NK-92 (cell line): ENCODE results near the gene KCTD3.

Experiments used
- DNase-seq: peaks from one replicate; lab custom pipeline; 2025; ENCODE audit not compliant: unreplicated experiment; lab: John Stamatoyannopoulos, UW

KCTD3 gene

DNA sequence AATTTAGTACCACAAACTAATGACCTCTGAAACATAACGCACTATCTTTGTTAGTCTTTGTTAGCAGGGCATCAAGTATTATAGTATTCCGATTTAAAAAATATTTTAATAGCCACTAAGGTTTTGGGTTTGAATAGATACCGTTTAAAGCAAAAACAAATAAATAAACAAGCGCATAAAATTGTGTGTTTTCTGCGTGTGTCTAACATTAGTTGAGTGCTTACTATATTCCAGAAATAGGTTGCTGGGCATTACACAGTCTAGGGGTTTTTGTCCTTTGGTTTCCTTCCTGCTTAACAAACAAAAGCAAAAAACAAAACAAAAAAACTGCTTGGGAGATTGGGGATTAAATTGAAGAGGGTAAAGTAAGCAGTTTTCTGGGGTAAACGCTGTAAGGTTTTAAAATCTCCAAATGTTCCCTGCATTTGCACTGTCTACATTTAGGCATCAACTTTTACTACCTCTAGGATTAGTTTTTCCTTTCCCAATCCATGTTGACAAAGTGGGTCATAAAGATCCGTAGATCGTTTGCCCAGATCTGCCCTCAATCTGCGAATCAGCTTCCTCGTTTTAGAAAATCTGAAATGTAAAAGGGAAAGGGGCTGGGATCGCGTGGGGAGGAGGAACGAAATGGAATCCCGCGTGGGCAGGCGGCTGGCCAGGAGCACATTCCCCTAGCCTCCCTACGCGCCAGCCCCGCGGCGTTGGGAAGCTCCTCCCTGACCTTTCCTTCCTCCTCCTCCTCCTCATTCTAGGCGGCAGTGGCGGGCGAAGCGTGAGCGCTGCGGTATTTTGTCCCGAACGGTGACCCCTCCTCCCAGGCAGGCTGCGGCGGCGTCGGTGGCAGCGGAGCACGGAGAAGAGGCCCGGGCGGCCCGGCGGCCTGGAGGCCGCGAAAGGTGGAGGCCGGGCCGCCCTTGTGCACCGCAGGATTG is at the start of gene KCTD3:
Gene KCTD3, plus strand, starts transcription at position 749 of the 935 bp plus-strand sequence. CDS start 382 bp downstream, outside the sequence.
- DNase-seq, result no peak

DNA sequence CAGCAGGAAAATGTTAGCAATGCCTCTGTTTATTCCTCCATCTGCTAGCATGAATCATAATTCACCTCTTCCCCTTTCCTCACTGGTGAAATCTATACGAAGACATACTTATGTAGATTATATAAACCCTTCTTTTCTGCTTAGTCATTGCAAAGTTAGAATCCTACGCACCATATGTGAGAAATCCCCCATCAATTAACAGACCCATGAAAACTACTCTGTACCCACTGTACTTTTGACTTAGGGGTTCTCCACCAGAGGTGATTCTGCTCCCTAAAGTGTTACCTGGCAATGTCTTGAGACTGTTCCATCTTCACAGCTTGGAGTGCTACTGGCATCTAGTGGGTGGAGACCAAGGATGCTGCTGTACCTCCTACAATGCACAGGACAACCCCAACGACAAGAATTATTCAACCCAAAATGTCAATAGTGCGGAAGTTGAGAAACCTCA is 49.6 kb upstream of the KCTD3 start:
- DNase-seq, result no peak

DNA sequence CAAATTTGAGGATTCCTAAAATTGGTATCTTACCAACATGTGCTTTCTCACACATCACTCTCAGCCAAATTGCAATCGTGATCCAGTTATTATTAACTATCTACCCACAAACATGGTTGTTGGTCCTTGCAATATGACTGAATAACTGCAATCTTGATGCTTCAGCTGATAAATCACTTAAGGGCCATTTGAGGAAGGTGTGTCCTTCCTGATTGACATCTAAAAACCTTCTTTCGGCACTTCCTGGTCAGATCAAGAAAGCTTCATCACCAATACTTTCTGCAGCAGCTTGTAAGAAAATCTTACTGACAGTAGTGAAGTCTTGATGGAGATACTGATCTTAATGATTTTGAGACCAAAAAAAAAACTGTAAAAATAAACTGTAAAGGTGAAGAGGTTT is 48.5 kb upstream of the KCTD3 start:
- DNase-seq, result no peak

DNA sequence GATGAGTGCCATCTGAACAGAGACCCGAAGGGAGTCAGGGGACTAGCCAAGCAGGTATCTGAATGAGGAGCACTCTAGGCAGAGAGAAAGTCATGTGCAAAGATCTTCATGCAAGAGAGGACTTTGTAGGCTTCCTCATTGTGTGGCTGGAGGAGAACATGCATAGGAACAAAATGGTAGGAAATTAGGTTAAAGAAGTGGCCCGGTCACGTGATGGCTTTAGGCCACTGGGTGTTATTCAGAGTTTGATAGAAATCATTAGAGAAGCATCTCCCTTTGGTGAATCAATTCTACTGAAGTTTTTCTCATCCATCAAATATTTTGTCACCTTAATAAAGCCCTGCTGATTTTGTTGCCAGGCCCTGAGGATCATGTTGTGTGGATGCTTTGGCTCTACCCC is 45.8 kb upstream of the KCTD3 start:
- no peak for DNase-seq

DNA sequence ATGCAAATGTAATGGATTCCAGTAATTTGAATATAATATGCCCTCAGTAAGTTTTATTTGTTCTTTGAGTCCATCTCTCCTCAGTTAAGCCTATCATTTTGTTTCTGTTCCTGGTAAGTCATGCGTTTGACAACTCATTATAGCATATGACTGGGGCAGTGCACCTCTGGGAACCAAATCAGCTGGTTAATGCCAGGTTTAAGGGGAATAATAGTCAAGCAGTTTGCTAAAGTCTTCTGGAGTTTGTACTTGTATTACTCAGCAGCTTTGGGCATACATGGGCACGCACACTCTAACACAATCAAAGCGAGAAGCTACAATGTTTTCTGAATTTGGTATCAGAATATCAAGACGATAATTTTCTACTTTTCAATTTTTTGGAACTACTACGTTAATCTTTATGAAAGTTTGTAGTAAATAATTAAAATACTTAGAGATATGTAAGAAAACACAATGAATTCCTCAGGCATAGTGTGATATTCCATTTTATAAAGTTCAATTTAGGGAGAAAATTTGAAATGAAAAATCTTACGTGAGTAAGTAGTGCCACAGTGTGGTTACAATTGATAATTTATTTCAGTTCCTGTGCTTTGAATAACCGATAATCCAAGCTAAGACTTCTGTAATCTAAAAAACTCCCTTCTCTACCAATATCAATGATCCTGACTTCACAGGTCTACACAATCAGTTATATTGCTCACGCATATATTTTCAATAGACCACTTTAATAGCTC is 43.8 kb upstream of the KCTD3 start:
- DNase-seq, result no peak

DNA sequence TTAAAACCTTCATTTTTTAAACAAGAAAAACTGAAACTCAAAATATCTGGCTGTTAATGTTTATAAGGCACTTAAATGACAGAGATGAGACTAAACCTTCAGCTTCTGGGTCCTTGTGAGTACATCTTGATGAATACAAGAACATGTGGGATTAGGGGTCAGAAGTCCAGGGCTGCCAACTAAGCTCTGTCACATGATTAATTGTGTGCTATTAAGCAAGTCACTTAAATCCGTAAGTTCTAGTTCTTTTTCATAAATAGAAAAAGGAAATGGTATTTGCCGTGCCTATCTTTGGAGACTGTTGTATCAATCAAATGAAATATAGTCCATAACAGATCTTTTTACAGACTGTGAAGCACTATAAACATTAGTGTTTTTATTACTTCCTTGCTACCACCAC is 43.2 kb upstream of the KCTD3 start:
- DNase-seq, result no peak

DNA sequence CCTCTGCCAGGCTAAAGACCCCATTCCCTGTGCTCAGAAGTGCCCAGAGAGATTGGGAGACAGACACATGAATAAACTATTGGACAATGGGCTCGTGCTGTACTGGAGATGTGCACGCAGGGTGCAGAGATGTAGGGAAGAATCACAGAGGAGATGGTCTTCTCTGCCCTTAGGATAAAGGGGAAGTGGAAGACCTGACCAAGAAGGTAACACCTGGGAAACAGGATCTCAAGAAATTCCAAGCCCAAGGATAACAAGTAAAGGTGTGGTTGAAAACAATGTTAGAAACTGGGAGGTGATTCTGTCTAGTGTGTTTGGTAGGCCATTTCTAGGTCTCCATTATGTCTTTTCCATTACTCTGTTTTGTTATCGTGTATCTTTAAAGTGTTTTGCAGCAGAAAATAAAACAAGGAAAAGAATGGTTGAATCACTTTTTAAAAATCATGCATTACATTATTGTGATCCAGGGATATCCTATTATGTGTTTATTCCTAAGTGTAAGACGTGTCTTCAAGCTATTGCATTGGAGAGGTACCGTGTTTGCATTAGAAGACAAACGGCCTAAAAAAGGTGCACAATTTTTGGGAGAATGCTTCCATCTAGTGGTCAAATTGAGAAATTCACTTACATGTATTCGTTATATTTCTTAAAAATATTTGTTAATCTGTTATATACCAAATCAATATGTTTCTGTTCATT is 40.8 kb upstream of the KCTD3 start:
- no peak for DNase-seq

DNA sequence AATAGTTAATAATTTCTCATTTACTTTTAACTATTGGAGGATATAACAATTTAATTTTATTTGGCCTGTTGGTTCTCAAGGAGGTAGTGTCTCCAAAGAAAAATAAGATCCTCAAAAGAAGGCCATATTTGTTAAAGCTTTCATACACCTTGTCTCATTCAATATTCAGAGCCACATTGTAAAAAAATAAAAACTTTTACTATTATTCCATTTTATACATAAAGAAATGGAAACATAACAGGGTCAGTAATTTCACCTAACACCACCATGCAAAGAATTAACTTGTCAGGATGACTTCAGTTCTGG is 40.3 kb upstream of the KCTD3 start:
- DNase-seq, result no peak

DNA sequence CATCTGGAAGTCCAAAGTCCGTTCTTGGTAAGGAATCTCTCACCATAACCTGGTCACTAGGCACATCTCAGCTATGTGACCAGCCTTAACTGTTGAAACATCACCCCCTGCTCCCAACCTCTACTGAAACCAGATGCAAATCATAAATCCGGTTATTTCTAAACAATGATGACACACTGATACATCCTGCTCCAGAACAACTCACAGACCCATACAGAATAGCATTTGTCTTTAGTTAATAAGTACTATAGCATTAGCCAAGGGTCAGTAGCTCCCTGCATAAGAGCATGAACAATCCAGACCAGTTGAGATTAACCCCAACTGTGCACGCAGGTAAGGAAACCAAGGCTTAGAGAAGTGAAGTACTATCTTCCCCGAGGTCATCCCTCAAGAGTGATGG is 38.0 kb upstream of the KCTD3 start:
- DNase-seq, result no peak

DNA sequence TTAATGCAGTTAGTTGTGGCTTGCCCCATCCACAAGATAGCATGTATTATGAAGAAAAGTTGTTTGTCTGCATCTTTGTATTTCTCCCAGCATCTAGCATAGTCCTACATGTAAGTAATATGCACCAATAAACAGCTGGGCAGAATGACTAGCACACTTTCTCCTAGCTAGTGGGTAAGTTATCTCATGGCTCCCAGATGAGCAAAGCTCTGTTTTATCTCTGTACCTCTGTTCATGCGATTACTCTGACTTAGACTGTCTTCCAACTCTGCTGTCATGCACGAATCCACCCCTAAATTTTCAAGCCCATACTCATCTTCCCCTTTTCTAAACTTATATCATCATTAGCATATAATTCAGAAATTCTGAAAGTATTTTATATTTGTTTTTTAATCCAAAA is 37.5 kb upstream of the KCTD3 start:
- no peak for DNase-seq

DNA sequence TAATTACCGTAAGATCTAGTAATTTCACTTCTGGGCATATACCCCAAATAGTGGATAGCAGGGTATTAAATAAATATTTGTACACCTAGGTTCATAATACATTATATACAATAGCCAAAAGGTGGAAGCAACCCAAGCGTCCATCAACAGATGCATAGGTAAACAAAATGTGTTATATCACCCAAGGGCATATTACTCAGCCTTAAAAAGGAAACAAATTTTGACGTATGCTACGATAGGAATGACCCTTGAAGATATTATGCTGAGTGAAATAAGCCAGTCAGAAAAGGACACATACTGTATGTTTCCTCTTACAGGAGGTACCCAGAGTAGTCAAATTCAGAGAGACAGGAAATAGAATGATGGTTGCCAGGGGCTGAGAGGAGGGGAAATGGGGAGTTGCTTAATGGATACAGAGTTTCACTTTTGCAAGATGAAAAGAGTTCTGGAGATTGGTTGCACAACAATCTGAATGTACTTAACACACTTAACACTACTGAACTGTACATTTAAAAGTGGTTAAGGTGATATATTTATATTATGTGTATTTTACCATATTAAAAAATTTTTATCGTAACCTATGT is 36.6 kb upstream of the KCTD3 start:
- no peak for DNase-seq

DNA sequence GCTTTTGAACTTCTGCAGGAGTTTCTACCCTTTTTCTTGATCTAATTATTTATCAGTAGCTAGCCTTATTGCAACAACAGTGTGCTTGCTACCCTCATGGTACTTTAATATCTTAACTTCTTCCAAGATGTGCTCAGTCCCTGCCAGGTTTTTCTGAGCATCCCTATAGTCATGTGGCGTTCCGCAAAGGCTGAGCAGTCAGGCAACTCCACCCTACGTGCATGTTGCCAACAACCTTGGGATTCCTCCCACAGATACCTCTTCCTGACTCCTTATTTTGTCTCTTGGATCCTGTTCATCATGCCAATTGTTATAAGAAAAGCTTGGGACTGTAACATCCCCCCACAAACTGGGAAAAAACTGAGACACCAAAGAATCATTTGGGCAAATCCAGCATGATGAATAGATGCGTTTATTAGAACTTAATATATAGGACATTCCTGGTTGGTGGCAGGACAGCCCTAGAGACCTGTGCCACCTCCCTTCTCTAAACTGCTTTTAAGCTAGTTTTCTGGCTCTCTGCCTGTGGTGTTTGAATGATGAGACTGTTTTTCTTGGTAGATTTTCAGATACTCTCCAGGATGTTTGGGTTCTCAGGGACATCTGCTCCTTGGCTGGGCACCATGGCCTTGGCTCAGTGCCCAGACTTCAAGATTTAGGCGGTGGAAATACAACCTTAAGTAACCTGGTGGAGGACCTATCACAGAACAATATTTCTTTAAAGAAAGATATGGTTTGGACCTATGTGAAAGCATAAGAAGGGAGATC is 27.1 kb upstream of the KCTD3 start:
- DNase-seq, result no peak

DNA sequence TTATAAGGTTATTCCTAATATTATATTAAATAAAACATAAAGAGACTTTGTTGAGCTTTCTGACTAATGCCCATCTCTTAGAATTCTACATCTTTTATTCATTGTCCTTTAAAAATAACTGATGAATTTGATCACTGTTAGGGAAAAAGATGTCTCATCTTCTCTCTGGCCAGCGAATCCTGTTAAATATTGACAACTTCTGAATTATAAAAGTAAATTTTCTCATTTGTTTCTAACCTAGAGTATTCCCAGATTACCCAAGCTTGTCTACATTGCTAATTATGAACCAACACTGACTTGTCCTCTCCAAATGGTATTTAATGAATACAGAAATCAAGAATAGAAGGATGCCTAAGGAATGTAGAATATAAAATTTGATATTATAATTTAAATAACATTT is 24.8 kb upstream of the KCTD3 start:
- DNase-seq, result no peak

DNA sequence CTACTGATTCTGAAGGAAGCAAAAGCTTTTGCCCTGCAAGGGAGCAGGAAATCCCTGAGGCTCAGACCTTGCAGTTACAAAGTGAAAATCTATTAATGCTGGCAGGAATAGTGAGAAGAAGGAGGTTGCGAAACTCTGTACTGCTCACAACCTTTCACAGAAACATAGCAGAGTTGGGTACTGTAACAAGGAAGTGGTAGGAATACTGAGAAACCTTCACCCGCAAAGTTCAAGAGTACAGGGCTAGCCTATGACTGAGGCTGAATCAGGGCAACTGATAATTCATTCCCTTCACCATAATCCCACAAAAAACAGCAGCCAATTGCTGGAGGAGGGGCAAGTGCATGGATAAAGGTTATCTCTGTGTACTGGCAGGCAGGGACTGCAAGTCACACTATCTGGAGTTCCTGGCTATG is 23.9 kb upstream of the KCTD3 start:
- DNase-seq, result no peak

DNA sequence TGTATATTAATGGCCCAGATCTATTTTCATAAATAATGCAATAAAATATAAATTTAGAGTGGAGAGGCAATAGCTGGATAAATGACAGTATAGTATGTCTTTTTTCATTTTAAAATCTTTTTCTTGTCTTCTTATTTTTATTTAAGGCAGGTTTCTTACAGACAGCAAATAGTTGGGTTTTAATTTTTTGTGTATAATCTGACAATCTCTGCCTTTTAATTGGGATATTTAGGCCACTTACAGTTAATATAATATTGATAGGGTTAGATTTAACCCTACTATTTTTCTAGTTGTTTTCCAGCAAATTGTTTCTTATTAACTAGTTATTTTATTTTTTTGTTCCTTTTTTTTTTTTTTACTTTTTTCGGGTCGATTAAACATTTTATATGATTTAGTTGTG is 23.3 kb upstream of the KCTD3 start:
- DNase-seq, result no peak

DNA sequence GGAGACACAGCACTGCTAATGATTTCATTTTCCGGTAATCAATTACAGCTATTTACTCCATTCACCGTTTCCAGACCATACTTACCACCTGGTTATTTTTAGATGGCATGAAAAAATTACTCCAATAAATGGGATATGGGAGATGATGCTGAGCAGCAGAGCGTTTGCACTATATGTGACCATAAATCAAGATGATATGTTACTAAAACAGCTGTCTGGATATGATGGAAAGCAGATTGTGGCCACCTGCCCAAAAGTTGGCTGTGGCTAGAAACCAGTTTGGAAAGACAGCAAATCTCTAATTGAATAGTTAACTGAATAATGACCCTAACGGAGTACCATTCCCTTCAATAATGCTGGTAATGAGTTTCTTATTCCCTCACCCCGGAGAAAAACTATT is 22.5 kb upstream of the KCTD3 start:
- DNase-seq, result no peak

DNA sequence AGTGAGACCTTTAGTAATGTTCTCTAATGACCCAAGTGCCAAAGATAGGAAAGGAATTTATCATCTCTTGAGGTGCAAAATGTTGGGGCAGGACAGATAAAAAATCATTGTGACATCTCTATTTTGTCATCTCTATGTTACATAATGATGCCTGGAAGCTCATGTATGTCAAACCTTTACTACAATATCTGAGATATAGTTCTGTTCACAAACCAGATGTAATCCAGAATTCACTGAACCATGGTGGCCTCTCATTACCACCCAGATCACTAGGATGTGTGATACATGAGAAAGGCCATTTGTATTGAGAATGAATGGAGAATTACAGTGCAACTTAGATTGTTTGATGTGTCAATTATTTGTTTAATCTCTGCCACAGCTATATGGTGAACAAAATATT is 22.0 kb upstream of the KCTD3 start:
- DNase-seq, result no peak

DNA sequence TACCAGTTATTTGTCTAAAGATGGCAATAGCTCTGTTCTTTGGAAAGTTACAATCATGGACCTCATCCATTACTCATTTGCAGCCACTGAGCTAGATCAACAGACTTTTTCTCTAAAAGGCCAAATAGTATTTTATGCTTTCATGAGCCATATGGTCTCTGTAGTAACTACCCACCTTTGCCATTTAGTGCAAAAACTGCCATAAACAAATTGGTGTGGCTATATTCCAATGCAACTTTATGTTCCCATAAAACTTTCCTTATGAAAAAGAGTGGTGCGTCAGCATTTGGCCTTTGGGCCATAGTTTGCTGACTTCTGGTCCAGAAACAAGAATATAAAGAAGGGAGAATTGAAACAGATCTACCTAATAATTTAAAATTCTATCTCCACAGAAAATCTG is 20.1 kb upstream of the KCTD3 start:
- DNase-seq, result no peak

DNA sequence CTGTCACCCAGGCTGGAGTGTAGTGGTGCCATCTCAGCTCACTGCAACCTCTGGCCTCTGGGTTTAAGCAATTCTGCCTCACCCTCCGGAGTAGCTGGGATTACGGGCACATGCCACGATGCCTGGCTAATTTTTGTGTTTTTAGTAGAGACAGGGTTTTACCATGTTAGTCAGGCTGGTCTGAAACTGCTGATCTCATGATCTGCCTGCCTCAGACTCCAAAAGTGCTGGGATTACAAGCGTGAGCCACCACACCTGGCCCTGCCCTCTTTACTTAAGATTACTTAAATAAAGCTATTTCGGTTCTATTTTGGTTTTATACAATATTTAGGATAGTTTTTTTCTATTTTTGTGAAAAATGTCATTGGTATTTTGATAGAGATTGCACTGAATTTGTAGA is 15.3 kb upstream of the KCTD3 start:
- DNase-seq, result no peak

DNA sequence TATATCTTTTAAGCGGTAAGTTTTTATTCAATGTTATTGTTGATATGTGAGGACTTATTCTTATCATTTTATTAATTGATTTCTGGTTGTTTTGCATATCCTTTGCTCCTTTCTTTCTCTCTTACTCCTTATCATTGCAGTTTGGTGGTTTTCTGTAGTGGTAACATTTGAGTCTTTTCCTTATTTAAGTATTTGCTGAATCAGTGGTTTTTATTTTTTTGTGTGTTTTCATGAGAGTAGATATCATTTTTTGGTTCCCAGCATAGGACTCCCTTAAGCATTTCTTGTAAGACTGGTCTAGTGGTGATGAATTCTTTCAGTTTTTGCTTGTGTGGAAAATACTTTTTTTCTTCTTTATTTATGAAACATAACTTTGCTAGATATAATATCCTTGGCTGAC is 12.2 kb upstream of the KCTD3 start:
- no peak for DNase-seq

DNA sequence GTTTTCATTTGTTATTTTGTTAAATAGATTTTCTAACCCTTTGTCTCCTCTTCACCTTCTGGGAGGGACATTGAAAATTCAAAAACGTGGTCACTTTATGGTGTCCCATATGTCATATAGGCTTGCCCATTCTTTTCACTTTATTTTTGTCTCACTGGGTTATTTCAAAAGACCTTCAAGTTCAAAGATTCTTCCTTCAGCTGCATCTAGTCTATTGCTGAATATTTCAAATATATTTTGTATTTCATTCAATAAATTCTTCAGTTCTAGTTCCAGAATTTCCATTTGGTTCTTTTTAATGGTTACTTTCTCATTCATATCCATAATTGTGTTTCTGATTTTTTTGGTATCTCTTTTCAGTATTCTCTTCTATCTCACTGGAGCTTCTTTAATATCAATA is 11.6 kb upstream of the KCTD3 start:
- DNase-seq, result no peak
